K562 (cell line): ENCODE results near the gene PPP4R3A. TPM values are rescaled to one million over a fixed set of nuclear protein-coding genes. Genes with fewer than 3 reads are reported as not detected.

ENCODE experiments used
- ATAC-seq: fragments of 200-7000 bp; cut with Tn5 transposase; 3 replicates; pipeline ENCODE4 v1.9.1; 2020; ENCODE audit warnings: moderate library complexity
- BruUV-seq: library from RNA; stranded (reverse); fragments of 400-500 nt; replicated peaks from 2 replicates; lab custom pipeline; 2021; lab: Mats Ljungman, UMichigan
- CTCF ChIA-PET: fragments of 300-600 bp; formaldehyde crosslinking; extraction: SDS; loops from one replicate; lab custom pipeline; 2021; ENCODE audit warnings: low intra/inter-chr PET ratio; lab: Yijun Ruan, JAX
- POLR2A ChIA-PET: fragments of 300-600, 350-650 bp; sonication (Branson Sonifier 250); formaldehyde crosslinking; extraction: SDS; loops from one replicate; lab custom pipeline; 2021; ENCODE audit warnings: antibody characterized with exemption, inconsistent platforms; lab: Yijun Ruan, JAX
- DNase-seq, 4 experiments: peaks; one replicate each; pipeline versions ENCODE4 v3.0.0 to v3.0.0-alpha.2; 2011 to 2018; ENCODE audit warnings: low spot score in 3 of 4, mixed read lengths in 3 of 4; ENCODE audit errors: extremely low read depth in 1 of 4
- FAIRE-seq: peaks from 2 replicates; lab custom pipeline; 2011; peaks lifted over from hg19 to GRCh38; lab: Jason Lieb, UNC
- H2AFZ ChIP-seq: 2 replicates; pipeline ENCODE4 v1.6.0; 2011; ENCODE audit warnings: low read depth, low read length, control low read depth, inconsistent platforms
- H3K27ac ChIP-seq: fragments of 200-600 bp; 3 replicates; pipeline ENCODE4 v1.8.0; 2011; ENCODE audit warnings: low read depth, mild to moderate bottlenecking, control low read depth, inconsistent platforms, low read length, moderate library complexity, mixed read lengths; ENCODE audit errors: extremely low read depth
- H3K27me3 ChIP-seq, 2 experiments: fragments of 300-600 bp in 1 of 2; 2 replicates in 1 of 2; 3 replicates in 1 of 2; pipeline versions ENCODE4 v1.6.0 to v1.8.0; 2011; ENCODE audit warnings: inconsistent platforms in 2 of 2, low read length in 2 of 2, mild to moderate bottlenecking in 1 of 2, mixed read lengths in 1 of 2, moderate library complexity in 1 of 2; ENCODE audit not compliant: control insufficient read depth in 2 of 2, insufficient read depth in 2 of 2
- H3K36me3 ChIP-seq: fragments of 300-600 bp; 3 replicates; pipeline ENCODE4 v1.8.0; 2011; ENCODE audit warnings: mild to moderate bottlenecking, low read length, inconsistent platforms; ENCODE audit not compliant: control insufficient read depth, insufficient read depth
- H3K4me1 ChIP-seq, 2 experiments: fragments of 200-600 bp in 1 of 2; replicated peaks in 1 of 2; 2 replicates in 1 of 2; 3 replicates in 1 of 2; pipeline versions ENCODE4 v1.5.1 to v1.8.0; 2011; ENCODE audit warnings: inconsistent platforms in 2 of 2, low read length in 2 of 2, mild to moderate bottlenecking in 1 of 2, mixed read lengths in 1 of 2, moderate library complexity in 1 of 2; ENCODE audit not compliant: control insufficient read depth in 2 of 2, insufficient read depth in 2 of 2
- H3K4me2 ChIP-seq: 2 replicates; pipeline ENCODE4 v1.6.1; 2011; ENCODE audit warnings: low read length, control low read depth, inconsistent platforms, mixed read lengths; ENCODE audit not compliant: insufficient read depth
- H3K4me3 ChIP-seq: fragments of 200-600 bp; sonication (generic), shearing (Covaris generic); 2 replicates; pipeline ENCODE4 v1.5.1; 2016; ENCODE audit warnings: control low read depth, inconsistent platforms
- H3K79me2 ChIP-seq: fragments of 200-600 bp; 3 replicates; pipeline ENCODE4 v1.8.0; 2011; ENCODE audit warnings: low read length, inconsistent platforms; ENCODE audit not compliant: control insufficient read depth, insufficient read depth
- H3K9ac ChIP-seq, 2 experiments: 2 replicates each; pipeline versions ENCODE4 v1.6.0 to v1.6.1; 2011; ENCODE audit warnings: low read depth in 2 of 2, low read length in 2 of 2, control low read depth in 1 of 2, inconsistent platforms in 1 of 2, mild to moderate bottlenecking in 1 of 2, mixed read lengths in 1 of 2; ENCODE audit not compliant: insufficient read depth in 1 of 2
- H3K9me1 ChIP-seq: one replicate; pipeline ENCODE4 v1.6.0; 2011; ENCODE audit warnings: inconsistent platforms, mild to moderate bottlenecking, low read length, moderate library complexity; ENCODE audit not compliant: control insufficient read depth, insufficient read depth
- H3K9me3 ChIP-seq: replicated peaks from 2 replicates; pipeline ENCODE4 v1.5.1; 2011; ENCODE audit warnings: low read depth, low read length, inconsistent platforms; ENCODE audit not compliant: control insufficient read depth, insufficient read depth
- H4K20me1 ChIP-seq: replicated peaks from 2 replicates; pipeline ENCODE4 v1.6.1; 2011; ENCODE audit warnings: low read length, inconsistent platforms, mixed read lengths; ENCODE audit not compliant: control insufficient read depth, insufficient read depth
- KDM1A ChIP-seq, 2 experiments: fragments of 450-650 bp; IDR thresholded peaks; 2 replicates each; pipeline ENCODE4 v1.6.1; 2016; ENCODE audit warnings: mild to moderate bottlenecking in 2 of 2
- NFIC ChIP-seq: fragments of 450-650 bp; IDR thresholded peaks from 2 replicates; pipeline ENCODE4 v1.6.1; 2017; ENCODE audit warnings: mild to moderate bottlenecking, inconsistent platforms
- NR2F6 ChIP-seq: fragments of 450-650 bp; formaldehyde crosslinking; IDR thresholded peaks from 2 replicates; pipeline ENCODE4 v1.4.0; 2020; ENCODE audit warnings: mild to moderate bottlenecking
- PHF20 ChIP-seq: fragments of 450-650 bp; IDR thresholded peaks from 2 replicates; pipeline ENCODE4 v1.6.1; 2018; ENCODE audit not compliant: partially characterized antibody
- SMAD1 ChIP-seq: fragments of 150-350 bp; IDR thresholded peaks from 2 replicates; pipeline ENCODE4 v1.6.1; 2014; ENCODE audit warnings: low read length, low read depth; ENCODE audit not compliant: partially characterized antibody
- SMARCB1 ChIP-seq: IDR thresholded peaks from 2 replicates; pipeline ENCODE4 v1.6.1; 2011; ENCODE audit warnings: improper control_type of control experiment, low read depth; ENCODE audit not compliant: insufficient read length
- TAF9B ChIP-seq: fragments of 450-650 bp; IDR thresholded peaks from 2 replicates; pipeline ENCODE4 v1.6.1; 2018; ENCODE audit warnings: mild to moderate bottlenecking; ENCODE audit not compliant: partially characterized antibody
- TCFL5 ChIP-seq: fragments of 250-450 bp; sonication (Bioruptor Pico); conservative IDR thresholded peaks from 2 replicates; pipeline ENCODE4 v1.6.1; 2021; ENCODE audit warnings: mild to moderate bottlenecking, moderate library complexity, matching md5 sums
- XRCC5 ChIP-seq: fragments of 200-400 bp; formaldehyde crosslinking; IDR thresholded peaks from 2 replicates; pipeline ENCODE4 v1.6.1; 2017; ENCODE audit warnings: low read depth, mild to moderate bottlenecking, low read length
- ZC3H8 ChIP-seq: fragments of 450-650 bp; IDR thresholded peaks from 2 replicates; pipeline ENCODE4 v1.6.1; 2017
- ZNF175 ChIP-seq: fragments of 200-800 bp; sonication (Bioruptor generic); IDR thresholded peaks from 2 replicates; pipeline ENCODE4 v1.6.1; 2016; ENCODE audit warnings: low read depth, mild to moderate bottlenecking, missing genetic modification characterization, missing compliant biosample characterization
- ZNF212 ChIP-seq: fragments of 450-650 bp; formaldehyde crosslinking; IDR thresholded peaks from 2 replicates; pipeline ENCODE4 v1.4.0; 2020; ENCODE audit warnings: mild to moderate bottlenecking
- ZNF217 ChIP-seq: sonication (generic); formaldehyde crosslinking; IDR thresholded peaks from 2 replicates; pipeline ENCODE4 v1.8.0; 2022; ENCODE audit warnings: mild to moderate bottlenecking, missing genetic modification reagents
- ZNF41 ChIP-seq: fragments of 250-450 bp; sonication (Bioruptor Pico); conservative IDR thresholded peaks from 2 replicates; pipeline ENCODE4 v1.4.0; 2020; ENCODE audit warnings: mild to moderate bottlenecking
- WGBS: fragments of 100-300 bp; shearing (Covaris generic); methylation state at CpG from one replicate; pipeline ENCODE4 v1.1.6; 2016; ENCODE audit warnings: low coverage, mixed read lengths; ENCODE audit not compliant: insufficient coverage; ENCODE audit errors: missing lambda C conversion rate; 5-methylcytosine and 5-hydroxymethylcytosine counted together
- in situ Hi-C: fragments of 300-500 bp; cut with MboI; formaldehyde crosslinking; loops from 4 replicates; pipeline ENCODE4 v1.15.0; 2018; ENCODE audit warnings: inconsistent platforms, mixed read lengths
- intact Hi-C: fragments of 100-400 bp; cut with micrococcal nuclease; formaldehyde crosslinking; loops from 2 replicates; pipeline ENCODE4 v1.14.2; 2022
- polyA plus RNA-seq, 8 experiments: library from polyadenylated mRNA; depleted of rRNA in 4 of 8; stranded (reverse) in 5 of 8; unstranded in 3 of 8; fragments of >200 nt; fragmentation: Nextera tagmentation in 2 of 8; fragmentation: Illumina TruSeq in 1 of 8; extraction: Ambion mirVana in 2 of 8; extraction: Trizol in 1 of 8; gene quantifications; 2 replicates each; pipeline versions ENCODE4 v1.2.1 to v1.2.3, GENCODE V29; 2011 to 2014; ENCODE audit warnings: inconsistent platforms in 1 of 8, missing spikeins in 1 of 8
- total RNA-seq, 7 experiments: library from RNA; depleted of rRNA in 6 of 7; stranded (reverse); fragments of >200 nt in 6 of 7; fragmentation: Illumina TruSeq in 2 of 7; extraction: Trizol in 2 of 7; gene quantifications; 2 replicates each; pipeline versions ENCODE4 v1.2.1 to v1.2.3, GENCODE V29; 2011 to 2021; ENCODE audit warnings: low replicate concordance in 1 of 7
- TF ChIP-seq, protein P1 (sequence below): sonication (generic); formaldehyde crosslinking; IDR thresholded peaks from 2 replicates; pipeline ENCODE4 v1.9.0; 2022; ENCODE audit warnings: mild to moderate bottlenecking, missing genetic modification reagents
- TF ChIP-seq, protein P2 (sequence below), 2 experiments: IDR thresholded peaks; 2 replicates each; pipeline ENCODE4 v1.6.1; 2012; ENCODE audit warnings: improper control_type of control experiment in 2 of 2, low read depth in 2 of 2, low read length in 2 of 2, borderline replicate concordance in 1 of 2

Gene PPP4R3A
- total and polyA plus RNA-seq, 9 of the 15 experiments (the other 6 are each of a cell fraction or from before 2014, with no cell fraction given): 9.5 to 54.9 (median 44.9) TPM

DNA sequence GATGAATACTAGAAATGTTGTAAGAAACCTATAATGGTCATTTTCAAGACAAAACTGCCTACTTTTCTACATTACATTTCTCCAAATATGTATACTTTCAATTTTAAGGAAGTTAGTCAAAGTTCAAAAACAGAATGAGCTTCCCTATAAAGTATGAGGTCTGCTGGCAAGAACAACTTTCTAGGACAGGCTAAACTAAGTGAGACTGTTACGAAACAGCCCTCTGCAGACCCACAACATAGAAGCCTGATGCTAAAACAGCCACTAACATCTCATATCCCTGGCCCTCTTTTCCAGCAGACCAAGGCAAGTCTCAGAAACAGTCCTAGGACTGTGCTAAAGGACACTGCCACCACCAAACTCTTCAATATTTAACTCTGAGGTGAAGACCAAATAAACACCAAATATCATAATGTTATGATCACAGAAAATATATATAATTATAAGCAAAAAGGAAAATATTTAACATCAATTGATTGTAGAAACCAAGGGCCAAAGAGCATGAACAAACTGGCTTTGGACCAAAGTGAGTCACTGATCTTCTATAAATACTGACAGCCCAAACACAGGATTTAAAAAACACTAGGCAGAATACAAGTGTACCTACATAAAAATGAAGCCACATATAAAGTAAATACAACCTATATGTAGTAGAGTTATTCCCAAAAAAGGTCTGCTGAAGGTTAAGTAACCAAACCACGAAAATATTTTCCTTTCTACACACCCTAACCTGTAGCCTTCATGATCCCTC lies 27.7 kb downstream of the PPP4R3A start:
- Histone ChIP-seq H3K9ac (no peak overlapping the region), H3K9me3 (no peaks in the 10 kb centered on the region), H3K27me3 (no peaks in the 10 kb centered on the region), H3K4me3 (no peak overlapping the region), H3K79me2 (peaks cover 75% of the 10 kb centered on the region), H2AFZ (no peak overlapping the region), H3K4me2 (no peak overlapping the region), H3K9me1 (no peaks in the 10 kb centered on the region), H3K27ac (no peak overlapping the region), H4K20me1 (no peaks in the 10 kb centered on the region; the same call in 1 of the 2 replicates), H3K4me1 (no peaks in the 10 kb centered on the region; a peak in 1 of 5 replicates), H3K36me3 (peaks cover 90% of the 10 kb centered on the region)
- 92% methylated on average over 2 of the region's 2 CpGs for whole genome bisulfite sequencing
- FAIRE-seq: no peak
- in situ Hi-C loops: no loop called here
- no peak for ATAC-seq
- intact Hi-C loops: no loop called here
- BruUV-seq: no TSS peak
- POLR2A ChIA-PET: no interaction called here
- no peak for TF ChIP-seq ZNF175 (CRISPR knock-in tag)
- no peak for TF ChIP-seq ZNF41 (CRISPR knock-in tag)
- TF ChIP-seq TCFL5 (CRISPR knock-in tag): no peak
- no peak for TF ChIP-seq PHF20
- TF ChIP-seq, protein P1, sequence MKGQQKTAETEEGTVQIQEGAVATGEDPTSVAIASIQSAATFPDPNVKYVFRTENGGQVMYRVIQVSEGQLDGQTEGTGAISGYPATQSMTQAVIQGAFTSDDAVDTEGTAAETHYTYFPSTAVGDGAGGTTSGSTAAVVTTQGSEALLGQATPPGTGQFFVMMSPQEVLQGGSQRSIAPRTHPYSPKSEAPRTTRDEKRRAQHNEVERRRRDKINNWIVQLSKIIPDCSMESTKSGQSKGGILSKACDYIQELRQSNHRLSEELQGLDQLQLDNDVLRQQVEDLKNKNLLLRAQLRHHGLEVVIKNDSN (CRISPR knock-in tag): no peak
- no peak for TF ChIP-seq SMARCB1
- no peak for TF ChIP-seq SMAD1
- no peak for TF ChIP-seq KDM1A (IDR thresholded peaks at IDR 0.05)
- TF ChIP-seq ZNF212 (CRISPR knock-in tag): no peak
- TF ChIP-seq NFIC: no peak
- no peak for TF ChIP-seq ZNF217 (CRISPR knock-in tag)
- TF ChIP-seq NR2F6 (CRISPR knock-in tag): no peak
- TF ChIP-seq, protein P2, sequence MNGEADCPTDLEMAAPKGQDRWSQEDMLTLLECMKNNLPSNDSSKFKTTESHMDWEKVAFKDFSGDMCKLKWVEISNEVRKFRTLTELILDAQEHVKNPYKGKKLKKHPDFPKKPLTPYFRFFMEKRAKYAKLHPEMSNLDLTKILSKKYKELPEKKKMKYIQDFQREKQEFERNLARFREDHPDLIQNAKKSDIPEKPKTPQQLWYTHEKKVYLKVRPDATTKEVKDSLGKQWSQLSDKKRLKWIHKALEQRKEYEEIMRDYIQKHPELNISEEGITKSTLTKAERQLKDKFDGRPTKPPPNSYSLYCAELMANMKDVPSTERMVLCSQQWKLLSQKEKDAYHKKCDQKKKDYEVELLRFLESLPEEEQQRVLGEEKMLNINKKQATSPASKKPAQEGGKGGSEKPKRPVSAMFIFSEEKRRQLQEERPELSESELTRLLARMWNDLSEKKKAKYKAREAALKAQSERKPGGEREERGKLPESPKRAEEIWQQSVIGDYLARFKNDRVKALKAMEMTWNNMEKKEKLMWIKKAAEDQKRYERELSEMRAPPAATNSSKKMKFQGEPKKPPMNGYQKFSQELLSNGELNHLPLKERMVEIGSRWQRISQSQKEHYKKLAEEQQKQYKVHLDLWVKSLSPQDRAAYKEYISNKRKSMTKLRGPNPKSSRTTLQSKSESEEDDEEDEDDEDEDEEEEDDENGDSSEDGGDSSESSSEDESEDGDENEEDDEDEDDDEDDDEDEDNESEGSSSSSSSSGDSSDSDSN (IDR thresholded peaks at IDR 0.05; ENCODE audit: borderline replicate concordance in 1 of 2, low read depth in 2 of 2, low read length in 2 of 2): no peak
- no peak for TF ChIP-seq XRCC5
- no peak for TF ChIP-seq TAF9B
- TF ChIP-seq ZC3H8: no peak
- no peak for DNase-seq
- CTCF ChIA-PET: no interaction called here
